ENCODE data around the gene BPI. TPM values are rescaled to one million over a fixed set of nuclear protein-coding genes. Genes with fewer than 3 reads are reported as not detected.
A peak's percentile ranks its signal among the peaks of the same experiment; 100 is the strongest.
"Not testable (repeated sequence)": the region's sequence is repeated elsewhere in the genome, so short reads cannot be mapped to it uniquely, and the experiment has no call there.

BPI gene
- total RNA-seq, 1 donor from 2014 or later, result not detected

- no peak for ATAC-seq
These were observed 25.2 kb upstream of the BPI start for GRCh38 chr20:38278763-38279162.

DNA sequence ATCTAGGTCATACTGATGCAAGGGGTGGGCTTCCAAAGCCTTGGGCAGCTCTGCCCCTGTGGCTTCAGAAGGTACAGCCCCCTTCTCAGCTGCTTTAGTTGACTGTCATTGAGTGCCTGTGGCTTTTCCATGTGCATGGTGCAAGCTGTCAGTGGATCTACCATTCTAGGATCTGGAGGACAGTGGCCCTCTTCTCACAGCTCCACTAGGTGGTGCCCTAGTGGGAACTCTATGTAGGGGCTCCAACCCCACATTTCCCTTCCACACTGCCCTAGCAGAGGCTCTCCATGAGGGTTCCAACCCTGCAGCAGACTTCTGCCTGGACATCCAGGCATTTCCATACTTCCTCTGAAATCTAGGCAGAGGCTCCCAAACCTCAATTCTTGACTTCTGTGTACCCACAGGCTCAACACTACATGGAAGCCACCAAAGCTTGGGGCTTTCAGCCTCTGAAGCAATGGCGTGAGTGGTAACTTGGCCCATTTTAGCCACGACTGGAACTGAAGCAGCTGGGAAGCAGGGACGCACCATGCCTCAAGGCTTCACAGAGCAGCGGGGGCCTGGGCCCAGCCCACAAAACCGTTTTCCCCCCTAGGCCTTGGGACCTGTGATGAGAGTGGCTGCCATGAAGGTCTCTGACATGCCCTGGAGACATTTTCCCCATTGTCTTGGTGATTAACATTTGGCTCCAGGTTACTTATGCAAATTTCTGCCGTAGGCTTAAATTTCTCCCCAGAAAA lies 22.6 kb upstream of the BPI start:
- ATAC-seq, result not testable (repeated sequence)

- no peak for ATAC-seq
These were observed 20.7 kb upstream of the BPI start for GRCh38 chr20:38283236-38283635.

GRCh38 chr20:38284066-38284650 lies 19.8 kb upstream of the BPI start:
- not testable (repeated sequence) for ATAC-seq

DNA sequence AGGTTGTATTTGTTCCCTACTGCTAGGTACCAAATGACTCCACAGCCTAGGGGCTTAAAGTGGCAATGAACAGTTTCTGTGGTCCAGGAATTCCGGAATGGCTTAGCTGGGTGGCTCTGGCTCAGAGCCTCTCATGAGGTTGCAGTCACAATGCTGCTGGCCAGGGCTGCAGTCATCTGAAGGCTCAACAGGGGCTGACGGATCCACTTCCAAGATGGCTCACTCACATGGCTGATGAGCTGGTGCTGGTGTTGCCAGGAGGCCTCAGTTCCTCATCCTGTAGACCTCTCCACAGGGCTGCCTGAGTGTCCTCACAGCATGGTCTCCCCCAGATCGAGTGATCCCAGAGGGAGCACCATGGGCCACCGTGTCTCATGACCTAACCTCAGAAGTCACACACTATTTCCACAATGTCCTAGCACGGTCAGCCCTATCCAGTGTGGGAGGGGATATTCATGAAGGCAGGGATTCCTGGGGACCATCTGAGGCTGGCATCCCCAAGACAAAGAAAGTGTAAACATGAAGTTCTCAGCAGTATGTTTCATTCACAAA lies 19.0 kb upstream of the BPI start:
- ATAC-seq, result no peak

GRCh38 chr20:38286586-38287531 lies 17.1 kb upstream of the BPI start:
- ATAC-seq, result peak; percentile 21

DNA sequence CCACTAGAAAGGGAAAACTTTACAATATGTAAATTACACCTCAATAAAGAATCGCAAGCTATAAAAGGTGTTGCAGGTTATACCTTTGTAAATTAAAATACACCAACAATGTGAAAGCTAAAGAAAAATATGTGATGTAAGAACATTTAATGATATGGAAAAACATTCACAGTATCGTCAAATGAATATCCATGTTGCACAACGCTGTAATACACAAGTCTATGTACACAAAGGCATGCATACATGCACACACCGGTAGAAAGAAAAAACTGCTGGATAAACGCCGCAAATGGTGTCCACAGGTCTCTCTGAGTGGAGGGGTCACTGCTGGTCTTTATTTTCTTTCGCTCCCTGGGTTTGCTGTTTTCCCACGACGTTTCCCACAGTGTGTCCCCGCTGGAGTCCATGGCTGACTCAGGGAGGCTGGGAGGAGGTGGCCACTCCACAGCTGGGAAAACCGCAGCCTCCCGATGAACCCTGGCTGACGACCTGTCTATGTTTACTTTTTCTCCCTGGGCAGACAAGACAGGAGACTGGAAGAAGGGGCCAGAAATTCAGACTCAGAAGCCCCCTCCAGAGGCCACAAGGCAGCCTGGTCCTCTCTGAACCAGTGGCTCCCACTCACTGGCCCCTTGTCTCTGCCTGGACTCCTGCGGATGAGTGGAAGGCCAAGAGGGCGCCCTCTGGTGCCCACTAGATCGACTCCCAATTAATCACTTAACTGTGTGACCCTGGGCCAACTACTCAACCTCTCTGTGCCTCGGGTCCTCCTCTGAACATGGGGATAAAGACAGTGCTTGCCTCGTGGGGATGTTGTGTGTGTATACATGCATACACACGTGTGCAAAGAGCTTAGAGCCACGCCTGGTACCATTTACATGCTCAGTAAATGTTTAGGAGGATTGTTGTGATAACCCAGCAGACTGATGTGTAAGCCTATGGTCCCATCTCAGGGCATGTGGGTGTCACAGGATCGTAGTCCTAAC lies 12.8 kb upstream of the BPI start:
- peak; percentile 27 for ATAC-seq

DNA sequence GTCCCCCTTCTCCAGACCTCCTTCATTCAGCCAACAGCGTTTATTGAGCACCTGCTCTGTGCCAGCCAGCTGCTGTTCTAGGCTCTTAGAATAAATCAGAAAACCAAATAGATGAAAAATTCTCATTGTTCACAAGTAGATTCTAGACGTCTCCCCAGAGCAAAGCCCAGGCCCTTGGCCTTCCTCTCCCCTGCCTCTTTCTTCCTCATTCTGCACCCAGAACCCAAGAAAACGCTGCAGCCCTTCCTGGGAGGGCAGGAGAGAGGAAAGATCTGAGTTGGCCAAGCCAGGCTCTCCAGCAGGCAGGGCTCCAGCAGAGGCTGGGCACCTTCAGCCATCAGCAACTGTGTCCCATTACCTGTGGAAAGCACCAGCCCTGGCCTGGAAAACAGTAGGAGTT lies 12.0 kb upstream of the BPI start:
- no peak for ATAC-seq

DNA sequence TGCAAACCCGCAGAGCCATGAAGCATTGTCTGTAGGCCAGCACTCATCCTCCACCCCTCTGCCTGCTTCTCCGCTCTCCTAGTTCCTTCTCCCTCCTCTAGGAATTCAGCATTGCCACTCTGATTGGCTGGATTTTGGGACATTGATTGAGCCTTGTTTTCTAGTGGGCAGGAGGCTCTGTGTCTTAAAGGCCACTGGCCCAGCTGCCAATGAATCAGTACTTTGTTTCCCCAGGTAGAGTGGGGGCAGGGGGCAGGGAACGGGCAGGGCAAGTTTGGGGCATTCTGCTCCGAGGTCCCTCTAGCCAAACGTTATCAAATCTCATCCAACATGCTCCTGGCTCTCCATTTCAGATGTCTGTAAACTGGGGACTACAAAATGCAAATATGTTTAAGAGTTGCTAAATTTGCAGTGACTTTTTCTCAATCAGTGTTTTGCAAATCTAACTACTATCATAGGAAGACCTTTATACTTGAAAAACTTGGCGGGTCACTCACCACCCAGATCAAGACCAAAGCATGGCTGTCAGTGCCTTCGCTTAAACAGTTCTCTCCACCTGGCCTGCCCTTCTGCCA lies 10.4 kb upstream of the BPI start:
- no peak for ATAC-seq

DNA sequence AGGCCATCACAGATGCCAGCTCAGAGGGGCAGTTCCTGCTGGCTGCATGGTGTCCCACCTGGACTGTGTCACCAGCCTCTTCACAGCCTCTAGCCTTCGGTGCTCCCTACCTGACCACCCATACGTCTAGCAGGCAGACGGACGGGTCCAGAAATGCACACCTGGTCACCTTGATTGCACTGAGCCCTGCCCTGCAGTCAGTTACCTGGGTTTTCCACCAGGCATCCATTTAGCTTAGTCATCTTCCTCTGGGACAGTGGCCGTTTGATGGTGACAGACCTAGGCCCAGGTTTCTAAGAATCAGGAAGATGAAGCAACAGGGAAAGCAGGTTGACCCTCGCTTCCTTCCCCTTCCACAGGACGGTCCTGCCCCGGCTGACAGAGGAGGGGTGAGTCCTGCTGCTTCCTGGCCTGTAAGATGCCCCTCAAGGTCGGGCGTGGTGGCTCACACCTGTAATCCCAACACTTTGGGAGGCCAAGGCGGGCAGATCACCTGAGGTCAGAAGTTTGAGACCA lies 9.8 kb upstream of the BPI start:
- ATAC-seq, result no peak

DNA sequence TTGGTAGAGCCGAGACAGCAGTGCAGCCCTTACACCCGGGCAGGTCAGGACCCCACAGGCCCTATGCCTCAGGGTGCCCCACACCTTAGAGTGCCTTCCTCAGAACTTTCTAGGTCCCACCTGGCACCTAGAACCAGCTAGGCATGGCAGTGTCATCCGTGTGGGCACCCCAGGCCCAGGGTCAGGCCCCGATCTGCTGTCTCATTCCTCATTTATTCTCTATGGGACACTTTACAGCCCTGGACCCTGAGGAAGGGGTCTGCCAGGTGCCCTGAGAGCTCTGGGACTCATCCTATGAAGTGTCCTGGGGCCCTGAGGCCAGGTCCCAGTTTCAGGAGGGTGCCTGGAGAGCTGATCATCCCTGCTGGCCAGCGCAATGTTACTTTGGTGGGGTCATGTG lies 8.1 kb upstream of the BPI start:
- ATAC-seq, result no peak

GRCh38 chr20:38296433-38296832 lies 7.5 kb upstream of the BPI start:
- no peak for ATAC-seq

DNA sequence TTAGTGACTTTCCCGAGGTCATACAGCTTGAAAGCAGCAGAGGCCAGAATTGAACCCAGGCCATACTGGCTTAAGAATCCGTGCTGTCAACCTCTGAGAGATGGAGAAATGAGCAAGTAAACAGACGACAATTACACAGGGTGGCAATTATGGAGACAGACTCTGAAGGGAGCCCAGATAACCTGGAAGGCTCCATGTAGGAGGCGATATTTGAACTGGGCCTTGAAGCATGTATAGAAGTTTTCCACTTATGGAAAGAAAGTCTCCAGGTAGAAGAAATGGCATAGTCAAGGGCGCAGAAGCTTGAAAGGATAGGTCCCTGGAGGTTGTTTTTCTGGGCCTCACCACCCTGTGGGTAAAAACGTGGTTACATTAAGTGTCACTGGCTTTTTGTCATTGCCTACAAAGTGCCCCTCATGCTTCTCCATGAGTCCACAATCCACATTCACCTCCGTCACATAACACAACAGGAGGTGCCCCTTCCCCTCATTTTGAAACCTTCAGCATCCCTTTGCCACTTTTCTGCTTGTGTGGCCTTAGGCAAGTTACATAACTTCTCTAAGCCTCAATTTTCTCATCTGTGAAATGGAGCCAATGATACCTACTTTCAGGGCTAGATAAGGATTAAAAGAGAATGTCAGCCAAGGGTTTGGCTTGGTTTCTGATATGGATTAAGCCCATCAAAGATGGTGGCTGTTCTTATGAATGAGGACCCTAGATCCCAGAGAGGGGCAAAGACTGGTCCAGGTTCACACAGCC lies 5.9 kb upstream of the BPI start:
- ATAC-seq, result no peak

GRCh38 chr20:38298768-38299288 lies 5.1 kb upstream of the BPI start:
- peak; percentile 76 for ATAC-seq

GRCh38 chr20:38299963-38300362 lies 4.0 kb upstream of the BPI start:
- peak; percentile 83 for ATAC-seq

- ATAC-seq, result no peak
These were observed 3.5 kb upstream of the BPI start for GRCh38 chr20:38300438-38300837.

DNA sequence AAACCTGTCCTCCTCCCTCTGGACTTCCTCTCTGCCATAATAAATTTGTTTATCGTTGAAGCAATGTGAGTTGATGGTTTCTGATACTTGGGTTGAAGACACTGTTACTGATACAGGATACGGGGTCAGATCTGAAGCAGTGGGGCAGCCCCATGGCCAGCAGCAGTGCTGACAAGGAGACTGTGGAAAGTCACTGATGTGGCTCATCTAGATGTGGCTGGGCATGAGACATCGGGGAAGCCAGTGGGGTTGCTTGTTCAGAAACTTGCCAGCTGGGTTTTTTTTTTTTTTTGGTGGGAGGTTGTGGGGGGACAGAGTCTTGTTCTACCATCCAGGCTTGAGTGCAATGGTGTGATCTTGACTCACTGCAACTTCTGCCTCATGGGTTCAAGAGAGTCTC lies 2.6 kb upstream of the BPI start:
- no peak for ATAC-seq

DNA sequence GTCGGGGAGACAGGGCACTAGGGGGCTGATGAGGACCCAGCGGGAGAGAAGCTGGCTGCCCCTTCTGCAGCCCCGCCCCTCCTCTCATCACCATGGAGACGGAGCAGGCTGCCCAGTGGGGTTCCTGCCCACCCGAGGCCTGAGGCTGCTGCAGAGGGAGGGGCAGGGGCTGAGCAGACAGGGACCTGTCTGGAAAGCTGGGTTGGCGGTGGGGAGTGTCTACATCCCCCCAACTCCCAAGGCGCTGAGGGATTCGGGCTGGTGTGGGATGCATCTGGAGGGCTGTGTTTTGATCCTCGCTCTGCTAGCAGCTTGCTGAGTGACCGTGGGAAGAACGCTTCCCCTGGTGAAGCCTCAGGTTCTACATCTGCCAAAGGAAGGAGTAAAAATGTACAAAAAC lies 1.2 kb upstream of the BPI start:
- no peak for ATAC-seq

DNA sequence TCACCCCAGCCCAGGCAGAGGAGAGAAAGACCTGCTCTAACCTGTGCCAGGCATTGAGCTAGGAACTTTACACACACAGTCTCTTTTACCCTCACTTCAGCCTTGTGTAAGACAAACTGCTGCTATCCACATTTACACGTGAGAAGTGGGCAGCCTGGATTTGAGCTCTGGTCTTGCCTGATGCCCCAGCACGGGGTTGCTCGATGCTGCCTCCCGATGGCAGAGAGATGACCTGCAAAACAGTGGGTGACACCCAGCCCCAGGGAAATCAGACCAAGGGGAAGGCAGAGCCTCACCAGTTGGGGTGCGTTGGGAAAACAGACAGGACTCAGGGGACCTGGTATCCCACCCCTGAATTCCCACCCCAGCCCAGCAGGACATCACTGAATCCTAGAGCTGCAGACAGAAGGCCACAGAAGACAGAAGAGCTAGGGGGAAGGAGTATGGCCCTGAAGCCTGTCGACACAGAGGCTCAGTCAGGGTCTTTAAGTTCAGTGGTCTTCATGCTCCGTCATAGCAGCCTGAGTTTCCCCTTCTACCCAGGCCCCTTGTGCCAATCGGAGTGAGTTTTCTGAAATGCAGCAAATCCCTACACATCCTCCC lies 990 bp downstream of the BPI start:
- ATAC-seq, result peak; percentile 54

DNA sequence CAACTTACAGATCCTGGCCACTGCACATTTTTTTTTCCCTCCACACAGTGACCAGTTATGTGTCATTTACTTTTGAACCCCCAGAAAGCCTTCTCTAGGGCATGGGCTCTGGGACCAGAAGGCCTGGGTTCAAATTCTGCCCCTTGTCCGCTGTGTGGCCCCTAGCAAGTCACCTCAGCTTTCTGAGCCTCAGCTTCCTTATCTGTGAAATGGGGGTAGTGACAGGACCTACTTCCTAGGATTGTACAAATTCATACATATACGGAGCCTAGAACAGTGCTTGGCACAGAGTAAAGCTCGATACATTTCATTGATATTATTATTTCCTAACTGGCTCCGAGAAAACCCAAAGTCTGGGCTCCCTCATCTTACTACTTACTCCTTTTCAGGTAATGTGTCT lies 1.6 kb downstream of the BPI start:
- ATAC-seq, result no peak

Data from esophagus mucosa (tissue), 1 donor.